Fibroblast of skin of scalp (primary cell): ENCODE results near the gene HSD17B8. TPM values are rescaled to one million over a fixed set of nuclear protein-coding genes. Genes with fewer than 3 reads are reported as not detected.
A peak's percentile ranks its signal among the peaks of the same experiment; 100 is the strongest.

Experiments used
- DNase-seq: peaks from one replicate; pipeline ENCODE4 v3.0.0-alpha.2; 2013
- polyA plus RNA-seq, 2 experiments: library from polyadenylated mRNA; unstranded; fragments of 120-200 nt; gene quantifications; one replicate each; pipeline ENCODE4 v1.2.1, GENCODE V29; 2013; ENCODE audit not compliant: insufficient read length in 2 of 2

Gene HSD17B8
- polyA plus RNA-seq (2013, experiment 1 of 2; ENCODE audit: insufficient read length): 1.7 TPM
- 1.7 TPM for polyA plus RNA-seq (2013, experiment 2 of 2; ENCODE audit: insufficient read length)

DNA sequence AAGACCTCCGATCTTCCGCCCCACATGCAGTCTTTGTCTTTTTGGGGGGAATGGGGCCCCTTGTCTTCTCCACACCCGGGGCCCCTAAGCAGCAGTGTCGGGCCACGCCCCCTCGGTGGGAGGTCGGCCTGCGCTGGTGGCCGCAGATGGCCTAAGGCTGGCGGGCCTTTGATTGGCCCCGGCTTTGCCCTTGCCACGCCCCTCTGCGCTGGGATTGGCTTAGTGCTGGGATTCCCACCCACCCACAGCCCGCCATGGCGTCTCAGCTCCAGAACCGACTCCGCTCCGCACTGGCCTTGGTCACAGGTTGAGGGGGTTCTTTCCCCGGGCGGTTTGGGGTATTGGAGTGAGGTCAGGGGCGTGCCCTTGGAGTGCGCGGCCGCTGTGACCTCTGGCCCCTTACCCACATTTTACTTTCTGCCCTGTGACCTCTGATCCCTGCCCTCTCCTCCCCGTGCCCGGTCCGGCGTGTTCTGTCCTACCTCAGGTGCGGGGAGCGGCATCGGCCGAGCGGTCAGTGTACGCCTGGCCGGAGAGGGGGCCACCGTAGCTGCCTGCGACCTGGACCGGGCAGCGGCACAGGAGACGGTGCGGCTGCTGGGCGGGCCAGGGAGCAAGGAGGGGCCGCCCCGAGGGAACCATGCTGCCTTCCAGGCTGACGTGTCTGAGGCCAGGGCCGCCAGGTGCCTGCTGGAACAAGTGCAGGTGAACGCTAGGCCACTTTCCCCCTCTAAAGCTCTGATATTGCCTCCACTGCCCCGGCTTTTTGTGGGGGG, at the start of gene HSD17B8:
Gene HSD17B8 (plus strand): TSS at position 241 of the 776 bp plus-strand sequence. CDS start 14 bp downstream, at position 255.
- DNase-seq: peak; percentile 93

- no peak for DNase-seq
Measured at GRCh38 chr6:33156561-33156960, 47.9 kb upstream of the HSD17B8 start.

DNA sequence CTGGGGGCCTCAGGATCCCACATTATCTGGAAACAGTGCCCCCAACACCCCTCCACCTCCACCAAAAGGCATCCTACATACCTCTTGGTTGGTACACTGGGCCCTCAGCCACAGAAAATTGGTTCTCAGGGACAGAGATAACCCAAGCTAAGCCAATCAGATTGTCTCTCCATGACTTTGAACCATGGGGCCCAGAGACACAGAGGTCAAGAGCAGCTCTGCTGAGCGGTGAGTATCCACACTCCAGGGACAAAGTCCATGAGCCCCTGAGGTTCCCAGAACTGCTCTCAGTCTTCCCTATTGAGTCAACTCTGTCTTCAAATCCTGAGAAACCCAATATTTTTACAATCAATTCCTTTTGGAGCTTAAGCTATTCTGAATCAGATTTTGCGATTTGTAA, 47.5 kb upstream of the HSD17B8 start:
- no peak for DNase-seq

DNA sequence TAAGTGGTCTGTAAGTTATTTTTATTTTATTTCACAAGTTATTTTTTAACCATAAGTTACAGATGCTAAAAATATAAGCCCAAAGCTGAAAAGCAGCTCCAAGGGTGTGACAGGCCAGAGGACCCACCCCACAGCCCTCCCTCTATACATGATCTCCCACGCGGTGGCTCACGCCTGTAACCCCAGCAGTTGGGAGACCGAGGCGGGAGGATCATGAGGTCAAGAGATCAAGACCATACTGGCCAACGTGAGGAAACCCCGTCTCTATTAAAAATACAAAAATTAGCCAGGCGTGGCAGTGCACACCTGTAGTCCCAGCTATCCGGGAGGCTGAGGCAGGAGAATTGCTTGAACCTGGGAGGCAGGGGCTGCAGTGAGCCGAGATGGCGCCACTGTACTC, 44.4 kb upstream of the HSD17B8 start:
- DNase-seq: no peak

DNA sequence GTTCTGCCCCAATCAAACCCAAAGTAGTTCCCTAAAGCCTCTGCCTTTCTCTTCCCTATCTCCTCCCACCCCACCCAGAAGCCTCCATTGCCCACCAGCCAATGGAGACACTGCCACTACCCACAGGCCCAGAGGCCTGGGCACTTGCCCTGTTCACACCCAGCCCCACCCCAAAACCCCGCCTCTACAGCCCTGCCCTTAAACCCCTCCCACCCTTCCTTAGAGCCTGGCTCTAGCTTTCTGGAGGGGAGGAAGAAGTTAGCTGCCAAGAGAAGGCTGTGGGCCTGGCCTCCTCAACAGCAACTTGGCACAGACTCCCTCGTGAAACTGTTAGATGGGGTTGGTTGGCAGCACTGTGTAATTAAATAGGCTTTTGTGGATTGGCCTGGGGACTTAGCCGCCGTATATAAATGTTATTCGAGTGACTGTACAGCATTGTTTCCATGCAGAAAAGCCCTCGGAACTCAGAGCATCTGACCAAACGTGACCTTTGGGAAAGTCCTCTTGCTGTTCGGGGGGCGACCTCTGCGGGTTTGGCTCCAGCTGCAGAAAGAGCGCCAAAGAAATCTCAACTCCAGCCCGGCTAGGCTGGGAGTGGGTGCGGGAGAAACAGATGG, 43.6 kb upstream of the HSD17B8 start:
- peak; percentile 79 for DNase-seq

DNA sequence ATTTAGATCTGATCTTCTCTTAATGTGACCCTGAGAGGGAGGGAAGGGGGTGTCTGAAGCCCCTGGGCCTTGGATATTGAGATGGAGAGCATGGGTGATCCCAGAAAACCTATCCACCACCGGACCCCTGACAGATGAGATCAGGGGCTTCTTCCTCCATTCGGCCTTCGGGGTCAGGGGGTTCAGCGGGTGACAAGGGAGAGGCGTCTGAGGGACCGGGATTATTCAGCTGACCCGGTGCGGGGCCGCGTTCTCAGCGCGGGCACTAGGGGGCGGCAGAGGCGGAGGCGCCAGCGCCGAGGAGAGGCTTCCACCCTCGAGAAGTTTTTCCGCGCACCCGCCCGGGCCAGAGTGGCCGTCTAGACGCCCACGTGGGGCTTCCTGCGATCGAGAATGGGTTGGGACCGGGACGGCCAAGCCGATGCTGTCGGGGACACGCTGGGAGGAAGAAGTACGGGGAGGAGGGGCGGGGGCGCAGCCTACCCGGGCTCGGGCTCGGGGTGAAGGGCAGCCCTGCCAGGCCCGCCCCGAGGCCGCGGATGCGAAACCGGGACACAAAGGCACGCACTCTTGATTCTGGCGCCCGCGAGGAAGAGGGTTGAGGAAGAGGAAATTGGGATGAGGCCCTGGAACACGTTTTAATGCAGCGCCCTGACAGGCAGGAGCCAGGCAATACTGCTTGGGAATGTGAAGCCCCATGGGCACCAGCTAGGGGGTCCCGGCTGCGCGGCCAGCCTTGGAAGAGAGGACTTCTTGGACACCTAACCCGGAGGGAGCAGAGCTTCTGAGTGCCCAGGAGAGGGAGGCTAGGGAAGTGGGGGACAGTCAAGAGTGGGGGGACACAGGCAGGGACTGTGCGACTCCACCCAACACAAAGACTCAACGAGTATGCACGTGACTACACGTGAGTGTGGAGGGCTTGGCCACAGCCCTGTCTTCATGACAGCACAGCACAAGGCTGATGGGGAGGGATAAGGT, 42.8 kb upstream of the HSD17B8 start:
- DNase-seq: peak; percentile 70

GRCh38 chr6:33163540-33163939, 40.9 kb upstream of the HSD17B8 start:
- no peak for DNase-seq

DNA sequence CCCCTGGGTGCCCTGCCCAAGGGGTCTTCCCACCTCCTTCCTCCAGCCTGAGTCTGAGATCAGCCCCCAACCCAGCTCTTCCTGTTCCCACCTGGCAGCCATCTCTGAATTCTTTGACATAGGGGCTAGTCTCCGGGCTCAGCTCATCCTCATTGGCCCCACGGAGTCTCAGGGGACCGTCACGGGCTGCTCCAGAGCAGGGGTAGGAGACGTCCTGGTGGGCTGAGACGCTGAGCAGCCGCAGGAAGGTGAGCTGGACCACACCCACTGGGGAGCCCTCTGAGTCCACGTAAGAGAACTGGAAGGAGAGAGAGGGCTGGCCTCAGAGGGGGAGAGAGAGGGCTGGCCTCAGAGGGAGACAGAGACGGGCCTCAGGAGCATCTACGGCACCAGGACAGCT, 40.3 kb upstream of the HSD17B8 start:
- DNase-seq: no peak

DNA sequence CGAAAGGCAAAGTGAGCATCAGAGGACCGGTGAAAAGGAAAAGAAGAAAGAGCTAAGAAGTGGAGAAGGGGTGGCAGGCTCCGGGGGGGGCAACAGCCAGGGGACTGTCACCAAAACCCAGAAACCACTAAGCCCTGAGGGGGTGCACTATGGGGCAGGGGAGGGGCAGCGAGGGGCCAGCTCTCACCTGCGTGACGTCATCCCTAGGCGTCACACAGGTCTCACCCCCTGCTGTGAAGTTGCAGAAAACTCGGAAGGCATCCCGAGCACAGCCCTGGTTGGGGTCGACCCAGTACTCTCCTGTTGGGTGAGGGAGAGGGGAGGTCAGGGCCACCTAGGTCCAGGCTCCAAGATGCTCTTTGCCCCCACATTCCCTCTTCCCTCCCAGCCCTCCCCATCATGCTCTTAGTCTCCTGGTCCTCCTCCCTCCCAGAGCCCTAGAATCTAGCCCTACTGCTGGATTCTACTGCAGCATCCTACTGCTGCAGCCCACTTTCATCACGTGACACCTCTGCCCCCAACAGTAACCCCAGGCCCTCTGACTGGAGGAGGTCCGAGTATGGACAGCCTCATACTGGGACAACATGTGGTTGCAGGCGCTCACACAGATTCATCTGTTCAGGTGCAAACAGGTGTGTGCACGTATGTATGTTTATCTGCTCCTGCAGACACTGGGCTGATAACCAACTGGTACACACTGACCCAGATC, 39.6 kb upstream of the HSD17B8 start:
- no peak for DNase-seq

DNA sequence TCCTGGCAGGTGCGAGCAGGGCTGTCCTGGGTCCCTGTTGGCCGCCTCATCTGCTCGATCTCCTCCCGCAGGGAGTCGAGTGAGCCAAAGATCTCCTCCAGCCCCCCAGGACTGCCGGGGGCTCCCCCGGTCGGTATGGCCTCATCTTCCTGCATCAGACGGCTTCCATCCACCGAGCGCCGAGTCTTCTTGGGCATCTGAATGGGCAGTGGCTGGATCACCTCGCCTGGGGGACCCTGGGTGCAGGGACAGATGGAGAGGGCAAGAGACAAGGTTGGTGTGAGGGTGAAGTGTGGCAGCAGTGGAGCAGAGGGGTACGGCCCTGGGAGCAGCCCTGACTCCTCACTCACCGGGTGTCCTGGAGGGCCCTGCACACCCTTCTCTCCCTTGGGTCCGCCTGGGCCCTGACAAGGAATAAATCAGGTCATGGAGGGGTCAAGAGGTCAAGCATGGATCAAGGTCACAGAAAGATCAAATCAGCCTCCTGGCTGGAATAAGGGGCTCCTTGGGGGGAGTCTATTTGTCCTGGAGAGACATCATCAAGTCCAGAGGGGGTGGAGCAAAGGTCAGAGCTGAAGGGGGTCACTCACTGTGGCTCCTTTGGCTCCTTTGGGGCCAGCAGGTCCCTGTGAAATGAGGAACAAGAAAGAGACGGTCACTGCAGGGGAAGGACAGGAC, 38.7 kb upstream of the HSD17B8 start:
- DNase-seq: no peak

GRCh38 chr6:33166363-33166762, 38.1 kb upstream of the HSD17B8 start:
- DNase-seq: no peak

GRCh38 chr6:33166811-33167210, 37.6 kb upstream of the HSD17B8 start:
- DNase-seq: no peak

DNA sequence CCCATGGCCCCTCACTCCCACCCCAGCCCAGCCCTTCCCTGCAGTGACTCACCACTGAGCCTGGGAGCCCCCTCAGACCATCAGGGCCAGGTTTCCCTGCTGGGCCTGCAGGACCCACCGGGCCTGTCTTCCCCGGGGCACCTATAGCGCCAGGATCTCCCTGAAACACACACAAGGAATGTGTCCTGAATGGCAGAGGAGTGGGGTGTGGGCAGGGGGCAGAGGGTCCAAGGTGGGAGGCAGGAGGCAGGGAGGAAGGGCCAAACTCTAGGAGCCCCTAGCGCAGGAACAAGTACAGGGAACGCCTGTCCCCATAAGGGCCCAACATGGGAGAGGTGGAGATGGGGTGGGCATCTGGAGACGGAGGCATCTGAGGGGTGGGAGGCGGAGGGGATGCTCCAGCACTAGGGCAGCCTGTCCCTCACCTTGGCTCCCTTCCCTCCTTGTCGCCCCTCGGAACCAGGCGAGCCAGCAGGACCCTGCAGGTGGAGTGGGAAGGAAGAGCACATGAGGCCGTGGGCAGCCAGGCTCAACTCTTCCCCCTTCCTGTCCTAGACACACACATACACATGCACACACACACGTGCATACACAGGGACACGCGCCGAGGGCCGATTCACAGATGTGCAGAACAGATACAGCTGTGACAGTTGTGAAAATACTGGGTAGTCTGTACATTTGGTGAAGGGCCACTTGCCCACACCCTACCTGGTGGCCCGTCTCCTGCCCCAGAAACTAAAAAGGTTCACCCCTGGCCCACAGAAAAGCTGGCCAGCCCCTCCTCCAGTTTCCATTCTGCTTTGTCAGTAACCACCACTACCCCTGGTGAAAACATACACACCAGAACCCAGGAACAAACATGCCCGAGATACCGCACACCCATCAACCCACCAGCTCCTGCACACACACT, 36.8 kb upstream of the HSD17B8 start:
- DNase-seq: no peak

- DNase-seq: no peak
Measured at GRCh38 chr6:33168284-33168601, 36.2 kb upstream of the HSD17B8 start.

DNA sequence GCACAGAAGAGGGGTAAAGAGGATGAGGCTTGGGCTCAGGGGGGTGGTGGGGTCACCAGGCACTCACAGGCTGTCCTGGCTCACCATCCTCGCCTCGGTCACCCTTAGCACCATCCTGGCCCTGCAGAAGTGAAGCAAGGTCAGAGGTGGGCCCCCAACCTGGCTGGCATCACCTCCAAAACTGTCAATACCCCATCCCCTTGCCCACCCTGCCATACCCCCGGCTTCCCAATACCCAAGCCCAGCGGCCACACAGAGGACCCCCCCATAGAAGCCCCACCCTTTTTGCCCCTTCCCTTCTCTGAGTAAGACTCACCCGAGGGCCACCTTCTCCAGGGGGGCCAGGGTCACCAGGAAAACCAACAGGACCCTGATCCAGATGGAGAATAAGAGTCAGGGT, 35.8 kb upstream of the HSD17B8 start:
- no peak for DNase-seq

DNA sequence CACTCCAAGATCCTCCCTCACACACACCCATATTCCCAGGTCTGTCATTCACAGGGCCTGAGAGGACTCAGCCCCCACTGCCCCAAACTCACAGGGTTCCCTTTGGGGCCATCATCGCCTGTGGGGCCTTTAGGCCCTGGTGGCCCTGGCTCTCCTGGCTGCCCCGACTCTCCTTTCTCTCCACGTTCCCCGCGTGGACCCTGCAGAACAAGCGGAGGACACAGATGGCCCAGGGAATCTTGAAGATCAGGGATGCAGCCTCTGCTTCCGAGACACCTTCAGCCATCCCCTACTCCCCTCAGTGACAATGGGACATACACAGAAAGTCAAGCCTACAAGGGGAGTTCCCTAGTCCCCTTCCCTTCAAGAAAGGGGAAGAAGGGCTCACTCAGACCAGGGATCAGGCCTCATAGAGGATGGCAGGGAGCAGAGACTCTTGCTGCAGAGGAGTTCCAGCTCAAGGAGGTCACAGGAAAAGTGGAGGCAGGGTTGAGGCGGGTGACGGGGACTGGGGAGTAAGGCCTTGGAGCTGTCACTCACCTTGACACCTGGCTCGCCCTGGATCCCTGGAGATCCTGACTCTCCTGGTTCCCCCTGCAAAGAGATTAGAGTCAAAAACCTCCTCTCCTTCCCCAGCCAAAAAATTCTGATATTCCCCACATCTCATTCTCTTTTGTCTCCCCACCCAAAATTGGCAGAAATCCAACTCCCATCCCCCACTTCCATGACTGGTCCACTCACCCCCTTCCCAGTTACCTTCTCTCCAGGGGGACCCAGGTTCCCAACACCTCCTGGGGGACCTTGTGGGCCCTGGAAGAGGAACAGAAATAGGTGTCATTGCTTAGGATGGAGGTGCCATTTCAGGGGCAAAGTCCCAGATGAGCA, 34.9 kb upstream of the HSD17B8 start:
- DNase-seq: no peak

- DNase-seq: no peak
Measured at GRCh38 chr6:33170176-33171015, 34.1 kb upstream of the HSD17B8 start.

DNA sequence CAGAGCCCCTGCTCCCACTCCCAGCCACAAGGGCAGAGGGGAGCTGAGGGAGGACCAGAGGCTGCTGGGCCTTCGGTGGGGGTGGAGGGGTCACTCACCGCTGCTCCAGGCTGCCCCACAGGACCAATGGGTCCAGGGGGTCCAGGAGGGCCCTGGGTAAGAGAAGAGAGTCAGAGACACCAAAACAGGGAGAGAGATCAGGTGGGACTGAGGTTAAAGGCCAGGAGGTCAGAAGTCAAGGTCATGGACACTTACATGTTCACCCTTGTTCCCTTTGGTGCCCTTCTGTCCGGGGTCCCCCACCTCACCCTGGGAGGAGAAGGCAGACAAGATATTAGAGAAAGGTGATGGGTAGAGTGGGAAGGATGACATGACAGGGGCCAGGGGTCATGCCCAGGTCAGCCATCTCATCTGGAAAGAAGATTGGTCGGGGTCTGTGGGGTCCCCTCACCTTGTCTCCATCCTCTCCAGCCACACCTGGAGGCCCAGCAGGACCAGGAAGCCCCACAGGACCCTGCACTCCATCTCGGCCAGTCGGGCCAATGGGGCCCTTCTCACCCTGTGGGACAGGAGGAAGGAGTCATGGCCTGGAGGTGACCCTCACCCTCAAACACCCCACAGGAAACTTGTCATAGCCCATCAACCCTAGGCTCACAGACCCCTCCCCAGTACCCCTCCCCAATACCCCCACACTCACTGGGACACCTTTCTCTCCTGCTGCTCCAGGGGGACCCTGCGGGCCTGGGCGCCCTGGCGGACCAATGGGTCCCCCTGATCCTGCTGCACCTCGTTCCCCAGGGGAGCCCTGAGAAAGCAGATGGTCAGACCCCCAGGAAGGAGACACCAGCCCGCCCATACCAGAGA, 33.2 kb upstream of the HSD17B8 start:
- no peak for DNase-seq
